Measurements from ENCODE around the gene WNT11. TPM values are rescaled to one million over a fixed set of nuclear protein-coding genes. Genes with fewer than 3 reads are reported as not detected.
"Not testable (repeated sequence)": the region's sequence is repeated elsewhere in the genome, so short reads cannot be mapped to it uniquely, and the experiment has no call there.

The WNT11 gene
- total and polyA plus RNA-seq, 2 of the 13 experiments (the other 11 are each of a cell fraction or from before 2014, with no cell fraction given), result 0.34 to 0.66 TPM

DNA sequence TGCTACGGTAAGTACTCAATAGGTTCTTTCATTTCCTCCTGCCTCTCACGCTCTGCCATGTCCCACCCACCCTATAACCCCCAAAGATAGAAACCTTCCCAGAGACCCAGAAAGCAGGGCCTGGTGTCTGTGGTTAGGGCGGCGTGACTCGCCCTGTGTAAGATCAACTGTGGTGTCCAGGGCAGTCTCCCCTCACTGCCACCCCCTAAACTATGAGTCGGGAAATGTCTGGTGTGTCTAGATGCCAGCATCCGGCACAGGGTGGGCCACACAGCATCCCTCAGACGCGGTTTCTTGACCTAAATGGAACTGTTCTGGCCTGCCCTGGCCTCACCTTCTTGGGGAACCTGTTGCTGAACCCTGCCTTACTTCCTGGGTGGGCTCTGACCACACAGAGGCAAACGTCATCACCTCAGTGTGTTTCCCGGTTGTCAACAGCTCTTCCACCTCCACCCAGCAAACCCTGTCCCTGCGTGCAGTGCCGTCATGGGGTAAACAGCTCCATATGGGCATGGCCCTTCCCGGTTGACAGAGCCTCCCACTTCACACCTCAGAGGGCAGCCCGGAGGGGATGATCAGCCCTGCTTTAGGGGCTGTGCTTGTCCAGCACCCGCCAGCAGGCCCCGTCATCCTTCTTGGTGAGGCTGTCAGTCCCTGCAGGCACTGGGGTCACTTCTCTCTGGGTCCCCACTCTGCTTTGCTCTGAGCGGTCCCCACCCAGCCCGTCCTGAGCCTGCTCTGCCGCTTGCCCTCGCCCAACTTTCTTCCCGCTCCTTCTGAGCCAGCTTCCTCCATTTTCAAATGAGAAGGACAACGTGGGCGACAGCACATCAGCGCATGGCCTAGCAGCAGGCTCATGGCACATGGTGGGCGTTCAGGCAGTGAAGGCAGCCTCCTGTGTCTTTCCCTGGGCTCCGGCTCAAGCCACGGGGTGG, 6.0 kb downstream of the WNT11 start:
- Histone ChIP-seq H3K4me2 (ENCODE audit: low read depth, low read length) (no peak overlapping the region), H3K9ac (ENCODE audit: insufficient read depth, low read depth, low read length) (no peak overlapping the region), H3K27me3 (ENCODE audit: control insufficient read depth in 1 of 2, insufficient read depth in 2 of 2, low read length in 2 of 2) (no peaks in the 10 kb centered on the region; a peak in 1 of 5 replicates), H3K27ac (ENCODE audit: extremely low read length, insufficient read depth, low read length) (no peak overlapping the region), H3K9me3 (ENCODE audit: low read length) (no peaks in the 10 kb centered on the region), H3K36me3 (replicated peaks in 1 of 2; ENCODE audit: control insufficient read depth in 1 of 2, insufficient read depth in 2 of 2, low read length in 2 of 2) (no peaks in the 10 kb centered on the region), H3K4me3 (replicated peaks in 1 of 3; ENCODE audit: insufficient read depth in 1 of 3, low read depth in 2 of 3, low read length in 3 of 3) (no peak overlapping the region), H2AFZ (ENCODE audit: low read length) (no peak overlapping the region), H4K20me1 (ENCODE audit: insufficient read depth, low read length) (no peaks in the 10 kb centered on the region), H3K4me1 (ENCODE audit: insufficient read depth, low read length) (peaks cover 18% of the 10 kb centered on the region; the same call in 1 of the 2 replicates), H3K79me2 (ENCODE audit: insufficient read depth, low read length) (no peaks in the 10 kb centered on the region)
- BruUV-seq (replicated peaks), result no TSS peak
- TF ChIP-seq THAP9 (CRISPR knock-in tag; IDR thresholded peaks at IDR 0.05; ENCODE audit: borderline replicate concordance), result no peak
- no peak for TF ChIP-seq YEATS4 (CRISPR knock-in tag; IDR thresholded peaks at IDR 0.05; ENCODE audit: borderline replicate concordance)
- TF ChIP-seq CREB1 (IDR thresholded peaks at IDR 0.05), result no peak
- TF ChIP-seq CREB1 (CRISPR knock-in tag; IDR thresholded peaks at IDR 0.05), result no peak
- no peak for TF ChIP-seq ZNF235 (CRISPR knock-in tag; IDR thresholded peaks at IDR 0.05; ENCODE audit: borderline replicate concordance)
- TF ChIP-seq NFE2 (CRISPR knock-in tag; IDR thresholded peaks at IDR 0.05), result no peak
- TF ChIP-seq, protein P1, sequence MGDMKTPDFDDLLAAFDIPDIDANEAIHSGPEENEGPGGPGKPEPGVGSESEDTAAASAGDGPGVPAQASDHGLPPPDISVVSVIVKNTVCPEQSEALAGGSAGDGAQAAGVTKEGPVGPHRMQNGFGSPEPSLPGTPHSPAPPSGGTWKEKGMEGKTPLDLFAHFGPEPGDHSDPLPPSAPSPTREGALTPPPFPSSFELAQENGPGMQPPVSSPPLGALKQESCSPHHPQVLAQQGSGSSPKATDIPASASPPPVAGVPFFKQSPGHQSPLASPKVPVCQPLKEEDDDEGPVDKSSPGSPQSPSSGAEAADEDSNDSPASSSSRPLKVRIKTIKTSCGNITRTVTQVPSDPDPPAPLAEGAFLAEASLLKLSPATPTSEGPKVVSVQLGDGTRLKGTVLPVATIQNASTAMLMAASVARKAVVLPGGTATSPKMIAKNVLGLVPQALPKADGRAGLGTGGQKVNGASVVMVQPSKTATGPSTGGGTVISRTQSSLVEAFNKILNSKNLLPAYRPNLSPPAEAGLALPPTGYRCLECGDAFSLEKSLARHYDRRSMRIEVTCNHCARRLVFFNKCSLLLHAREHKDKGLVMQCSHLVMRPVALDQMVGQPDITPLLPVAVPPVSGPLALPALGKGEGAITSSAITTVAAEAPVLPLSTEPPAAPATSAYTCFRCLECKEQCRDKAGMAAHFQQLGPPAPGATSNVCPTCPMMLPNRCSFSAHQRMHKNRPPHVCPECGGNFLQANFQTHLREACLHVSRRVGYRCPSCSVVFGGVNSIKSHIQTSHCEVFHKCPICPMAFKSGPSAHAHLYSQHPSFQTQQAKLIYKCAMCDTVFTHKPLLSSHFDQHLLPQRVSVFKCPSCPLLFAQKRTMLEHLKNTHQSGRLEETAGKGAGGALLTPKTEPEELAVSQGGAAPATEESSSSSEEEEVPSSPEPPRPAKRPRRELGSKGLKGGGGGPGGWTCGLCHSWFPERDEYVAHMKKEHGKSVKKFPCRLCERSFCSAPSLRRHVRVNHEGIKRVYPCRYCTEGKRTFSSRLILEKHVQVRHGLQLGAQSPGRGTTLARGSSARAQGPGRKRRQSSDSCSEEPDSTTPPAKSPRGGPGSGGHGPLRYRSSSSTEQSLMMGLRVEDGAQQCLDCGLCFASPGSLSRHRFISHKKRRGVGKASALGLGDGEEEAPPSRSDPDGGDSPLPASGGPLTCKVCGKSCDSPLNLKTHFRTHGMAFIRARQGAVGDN (CRISPR knock-in tag; IDR thresholded peaks at IDR 0.05), result no peak
- no peak for TF ChIP-seq CAMTA2 (CRISPR knock-in tag; IDR thresholded peaks at IDR 0.05; ENCODE audit: borderline replicate concordance)
- ChIA-PET POLR2A (no interaction called here), CTCF (ENCODE audit: low intra/inter-chr PET ratio, low total read pairs) (no interaction called here)
- WGBS (ENCODE audit: low lambda C conversion rate), result 74% methylated on average over 18 of the region's 28 CpGs
- in situ Hi-C loops (cut with HindIII; ENCODE audit: extremely low pct_ligation_motif_present, low pct_unique_long_range_greater_than_20kb), result loop anchor here (5.0 to 10.0 kb wide), 2 partner anchors 55 to 303 kb away; no protein-coding TSS in a partner anchor
- intact Hi-C loops (cut with micrococcal nuclease; ENCODE audit: unreplicated experiment), result no loop called here
- ATAC-seq (no peak), DNase-seq (ENCODE audit: low spot score) (no peak), FAIRE-seq (no peak)

DNA sequence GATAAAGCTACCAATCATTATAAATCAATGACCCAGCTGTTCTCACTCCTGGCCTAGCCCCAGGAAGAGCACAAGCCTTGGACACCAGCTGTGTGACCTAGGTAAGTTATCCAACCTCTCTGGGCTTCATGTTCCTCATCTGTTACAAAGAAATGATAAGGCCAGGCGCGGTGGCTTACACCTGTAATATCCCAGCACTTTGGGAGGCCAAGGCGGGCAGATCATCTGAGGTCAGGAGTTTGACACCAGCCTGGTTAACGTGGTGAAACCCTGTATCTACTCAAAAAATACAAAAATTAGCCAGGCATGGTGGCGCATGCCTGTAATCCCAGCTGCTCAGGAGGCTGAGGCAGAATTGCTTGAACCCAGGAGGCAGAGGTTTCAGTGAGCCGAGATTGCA, 7.6 kb downstream of the WNT11 start:
- FAIRE-seq; H3K4me3 ChIP-seq (replicated peaks in 1 of 3; ENCODE audit: insufficient read depth in 1 of 3, low read depth in 2 of 3, low read length in 3 of 3); H3K9ac ChIP-seq (ENCODE audit: insufficient read depth, low read depth, low read length); H3K9me3 ChIP-seq (ENCODE audit: low read length); H2AFZ ChIP-seq (ENCODE audit: low read length); ATAC-seq; H4K20me1 ChIP-seq (ENCODE audit: insufficient read depth, low read length); H3K27ac ChIP-seq (ENCODE audit: extremely low read length, insufficient read depth, low read length); DNase-seq (ENCODE audit: low spot score); H3K4me2 ChIP-seq (ENCODE audit: low read depth, low read length); in situ Hi-C loops (cut with HindIII; ENCODE audit: extremely low pct_ligation_motif_present, low pct_unique_long_range_greater_than_20kb); H3K27me3 ChIP-seq (ENCODE audit: control insufficient read depth in 1 of 2, insufficient read depth in 2 of 2, low read length in 2 of 2); H3K79me2 ChIP-seq (ENCODE audit: insufficient read depth, low read length); CTCF ChIA-PET (ENCODE audit: low intra/inter-chr PET ratio, low total read pairs); intact Hi-C loops (cut with micrococcal nuclease; ENCODE audit: unreplicated experiment); H3K36me3 ChIP-seq (replicated peaks in 1 of 2; ENCODE audit: control insufficient read depth in 1 of 2, insufficient read depth in 2 of 2, low read length in 2 of 2); BruUV-seq (replicated peaks); POLR2A ChIA-PET; H3K4me1 ChIP-seq (ENCODE audit: insufficient read depth, low read length): not testable (repeated sequence)
- WGBS (ENCODE audit: low lambda C conversion rate), result 77% methylated on average over 6 of the region's 6 CpGs
